GM12874 (cell line): Measurements from ENCODE around the gene TRMT5.

Source experiments
- CTCF ChIP-seq: IDR thresholded peaks from 2 replicates; pipeline ENCODE4 v1.5.1; 2011; ENCODE audit warnings: low read depth, mild to moderate bottlenecking, control low read depth, low read length, moderate library complexity; ENCODE audit not compliant: insufficient read depth

The TRMT5 gene

GRCh38 chr14:60922050-60922449, 58.8 kb downstream of the TRMT5 start:
- no peak for TF ChIP-seq CTCF
